GM10266 (cell line): Measurements from ENCODE around the gene MPO.

Experiments used
- DNase-seq: peaks from one replicate; pipeline ENCODE4 v3.0.0; 2012; ENCODE audit errors: extremely low spot score
- TF ChIP-seq, protein P1 (sequence below): IDR thresholded peaks from 2 replicates; pipeline ENCODE4 v1.5.1; 2012; ENCODE audit warnings: mild to moderate bottlenecking, low read depth; ENCODE audit not compliant: control insufficient read depth, insufficient read depth; ENCODE audit errors: missing control alignments

MPO gene

GRCh38 chr17:58308985-58309917 is 28.5 kb upstream of the MPO start:
- TF ChIP-seq, protein P1, sequence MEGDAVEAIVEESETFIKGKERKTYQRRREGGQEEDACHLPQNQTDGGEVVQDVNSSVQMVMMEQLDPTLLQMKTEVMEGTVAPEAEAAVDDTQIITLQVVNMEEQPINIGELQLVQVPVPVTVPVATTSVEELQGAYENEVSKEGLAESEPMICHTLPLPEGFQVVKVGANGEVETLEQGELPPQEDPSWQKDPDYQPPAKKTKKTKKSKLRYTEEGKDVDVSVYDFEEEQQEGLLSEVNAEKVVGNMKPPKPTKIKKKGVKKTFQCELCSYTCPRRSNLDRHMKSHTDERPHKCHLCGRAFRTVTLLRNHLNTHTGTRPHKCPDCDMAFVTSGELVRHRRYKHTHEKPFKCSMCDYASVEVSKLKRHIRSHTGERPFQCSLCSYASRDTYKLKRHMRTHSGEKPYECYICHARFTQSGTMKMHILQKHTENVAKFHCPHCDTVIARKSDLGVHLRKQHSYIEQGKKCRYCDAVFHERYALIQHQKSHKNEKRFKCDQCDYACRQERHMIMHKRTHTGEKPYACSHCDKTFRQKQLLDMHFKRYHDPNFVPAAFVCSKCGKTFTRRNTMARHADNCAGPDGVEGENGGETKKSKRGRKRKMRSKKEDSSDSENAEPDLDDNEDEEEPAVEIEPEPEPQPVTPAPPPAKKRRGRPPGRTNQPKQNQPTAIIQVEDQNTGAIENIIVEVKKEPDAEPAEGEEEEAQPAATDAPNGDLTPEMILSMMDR, result no peak
- DNase-seq, result no peak

DNA sequence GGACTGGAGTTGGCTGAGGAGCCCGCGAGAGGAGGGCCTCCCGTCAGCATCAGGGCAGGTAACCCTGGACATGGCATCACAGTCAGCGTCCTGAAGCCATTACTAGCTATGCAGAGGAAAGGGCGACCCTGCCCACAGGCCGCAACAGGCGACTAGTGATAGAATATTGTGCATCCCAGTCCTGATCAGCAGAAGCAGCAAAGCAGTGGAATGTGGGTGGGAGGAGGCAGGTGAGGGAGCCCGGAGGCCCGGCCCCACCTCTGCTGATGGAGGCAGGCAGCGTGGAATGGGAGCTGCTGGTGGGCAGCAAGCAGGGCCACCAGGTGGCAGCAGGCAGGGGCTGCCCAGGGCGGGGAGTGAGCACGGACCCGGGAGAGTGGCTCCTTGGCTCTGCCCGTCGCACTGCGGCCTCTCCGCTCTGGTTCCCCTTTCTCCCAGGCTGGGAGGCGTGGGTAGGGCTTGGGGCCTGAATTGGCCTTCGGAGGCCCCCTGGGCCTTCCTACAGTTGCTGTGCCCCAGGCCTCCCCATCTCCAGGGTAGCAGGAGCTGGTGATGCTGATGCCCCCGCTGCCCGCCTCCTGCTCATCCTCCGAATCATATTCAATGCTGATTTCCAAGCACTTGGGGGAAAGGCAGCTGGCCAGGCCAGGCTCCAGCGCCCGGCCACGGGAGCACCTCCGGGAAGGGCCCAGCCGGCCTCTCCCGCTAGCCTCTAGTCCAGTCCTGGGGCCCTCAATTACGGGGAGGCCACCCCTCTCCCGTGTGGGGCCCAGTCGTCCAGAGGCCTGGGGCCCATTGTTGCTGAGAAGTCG is 27.6 kb upstream of the MPO start:
- TF ChIP-seq, protein P1, result peak; percentile 20
- no peak for DNase-seq

DNA sequence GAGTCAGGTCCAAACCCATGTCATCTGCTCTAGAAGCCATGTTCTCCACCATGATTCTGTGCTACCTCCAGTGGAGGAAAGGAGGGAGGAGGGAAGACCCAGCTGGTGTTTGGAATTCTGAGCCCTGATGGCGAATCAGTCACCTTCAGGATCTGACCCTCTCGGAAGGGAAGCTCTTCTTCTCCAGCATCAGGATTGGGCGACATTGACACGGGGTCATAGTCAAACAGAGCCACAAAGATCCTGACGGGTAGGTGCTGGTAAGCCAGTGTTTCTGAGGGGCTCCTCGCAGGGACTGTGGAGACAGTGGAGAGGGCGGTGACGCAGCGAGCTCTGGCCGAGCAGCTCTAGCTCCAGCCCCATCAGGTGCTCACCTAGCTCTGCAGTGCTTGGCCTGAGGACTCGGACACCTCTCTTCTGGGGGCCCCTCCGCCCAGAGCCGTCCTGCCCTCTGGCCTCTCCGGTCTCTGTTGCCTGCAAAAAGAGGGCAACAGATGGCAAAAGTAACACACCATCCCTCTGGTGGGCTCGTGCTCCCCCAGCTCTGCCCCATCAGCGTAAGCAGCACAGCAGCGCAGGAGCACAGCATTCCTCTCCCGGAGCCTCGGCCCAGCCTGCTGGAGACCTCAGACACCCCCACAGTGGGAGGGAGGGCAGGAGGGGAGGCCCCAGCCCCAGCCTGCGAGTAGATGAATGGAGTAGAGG is 26.9 kb upstream of the MPO start:
- DNase-seq, result no peak

GRCh38 chr17:58306131-58306951 is 25.6 kb upstream of the MPO start:
- TF ChIP-seq, protein P1, result no peak
- DNase-seq, result no peak

More for the DNA sequence above, 26.9 kb upstream of the MPO start:
- TF ChIP-seq, protein P1, result no peak

- TF ChIP-seq, protein P1, result no peak
These were observed 24.9 kb upstream of the MPO start for GRCh38 chr17:58305626-58306025.

GRCh38 chr17:58304750-58305486 is 24.2 kb upstream of the MPO start:
- TF ChIP-seq, protein P1, result no peak
- no peak for DNase-seq

More at GRCh38 chr17:58305626-58306025, 24.9 kb upstream of the MPO start:
- no peak for DNase-seq
